GM12878 (cell line): Measurements from ENCODE around the gene IER2. TPM values are rescaled to one million over a fixed set of nuclear protein-coding genes. Genes with fewer than 3 reads are reported as not detected.

Experiments used
- ATAC-seq: fragments of 200-7000 bp; cut with Tn5 transposase; 3 replicates; pipeline ENCODE4 v1.9.1; 2020; ENCODE audit warnings: mild to moderate bottlenecking, moderate library complexity
- BruUV-seq: library from RNA; stranded (reverse); fragments of 400-500 nt; replicated peaks from 2 replicates; lab custom pipeline; 2021; lab: Mats Ljungman, UMichigan
- CTCF ChIA-PET: fragments of 300-600 bp; sonication (Branson Sonifier 250); formaldehyde crosslinking; extraction: SDS; loops from one replicate; lab custom pipeline; 2021; ENCODE audit warnings: inconsistent platforms; lab: Yijun Ruan, JAX
- POLR2A ChIA-PET: fragments of 350-600 bp; formaldehyde crosslinking; extraction: SDS; loops from one replicate; lab custom pipeline; 2021; ENCODE audit warnings: inconsistent platforms; lab: Charles Lee
- RAD21 ChIA-PET: fragments of 300-600 bp; sonication (Branson Sonifier 250); formaldehyde crosslinking; loops from one replicate; lab custom pipeline; 2023; ENCODE audit warnings: antibody characterized with exemption; ENCODE audit not compliant: unreplicated experiment; lab: Charles Lee
- SMC1A ChIA-PET: fragments of 300-600 bp; sonication (Branson Sonifier 250); formaldehyde crosslinking; loops from one replicate; lab custom pipeline; 2023; ENCODE audit not compliant: unreplicated experiment, uncharacterized antibody; lab: Charles Lee
- DNase-seq: peaks from one replicate; pipeline ENCODE4 v3.0.0-alpha.2; 2011; ENCODE audit warnings: low read depth, low spot score
- FAIRE-seq: peaks from 3 replicates; lab custom pipeline; 2011; peaks lifted over from hg19 to GRCh38; lab: Jason Lieb, UNC
- H2AFZ ChIP-seq: 2 replicates; pipeline ENCODE4 v1.6.0; 2011; ENCODE audit warnings: low read depth, low read length, control low read depth; ENCODE audit not compliant: control insufficient read depth
- H3K27ac ChIP-seq: 2 replicates; pipeline ENCODE4 v1.5.1; 2011; ENCODE audit warnings: control low read depth; ENCODE audit not compliant: control insufficient read depth, insufficient read depth
- H3K27me3 ChIP-seq, 2 experiments: replicated peaks in 1 of 2; 2 replicates each; pipeline versions ENCODE4 v1.6.0 to v1.6.1; 2011; ENCODE audit warnings: low read length in 1 of 2; ENCODE audit not compliant: control insufficient read depth in 2 of 2, insufficient read depth in 2 of 2
- H3K36me3 ChIP-seq, 2 experiments: 2 replicates each; pipeline ENCODE4 v1.5.1; 2011; ENCODE audit warnings: low read length in 1 of 2; ENCODE audit not compliant: control insufficient read depth in 2 of 2, insufficient read depth in 2 of 2
- H3K4me1 ChIP-seq: 2 replicates; pipeline ENCODE4 v1.6.1; 2011; ENCODE audit warnings: mild to moderate bottlenecking, low read length, moderate library complexity, mixed read lengths; ENCODE audit not compliant: control insufficient read depth, insufficient read depth
- H3K4me2 ChIP-seq: 2 replicates; pipeline ENCODE4 v1.6.0; 2011; ENCODE audit warnings: control low read depth; ENCODE audit not compliant: control insufficient read depth, insufficient read depth
- H3K4me3 ChIP-seq: fragments of 200-600 bp; sonication (generic); 2 replicates; pipeline ENCODE4 v1.5.1; 2016
- H3K79me2 ChIP-seq: 2 replicates; pipeline ENCODE4 v1.6.0; 2011; ENCODE audit warnings: low read length; ENCODE audit not compliant: control insufficient read depth, insufficient read depth
- H3K9ac ChIP-seq: 2 replicates; pipeline ENCODE4 v1.8.0; 2011; ENCODE audit warnings: low read length, control low read depth, mixed read lengths; ENCODE audit not compliant: control insufficient read depth, insufficient read depth
- H3K9me3 ChIP-seq: replicated peaks from 3 replicates; pipeline ENCODE4 v1.5.1; 2011; ENCODE audit warnings: mild to moderate bottlenecking, low read length; ENCODE audit not compliant: control insufficient read depth, insufficient read depth
- H4K20me1 ChIP-seq: 2 replicates; pipeline ENCODE4 v1.6.0; 2011; ENCODE audit not compliant: control insufficient read depth, insufficient read depth
- EED ChIP-seq: sonication (generic); IDR thresholded peaks from 2 replicates; pipeline ENCODE4 v1.6.1; 2016; ENCODE audit warnings: antibody characterized with exemption, low read depth
- GATAD2B ChIP-seq: fragments of 450-650 bp; conservative IDR thresholded peaks from 2 replicates; pipeline ENCODE4 v1.6.1; 2017; ENCODE audit warnings: low read depth, mild to moderate bottlenecking, moderate library complexity
- KDM1A ChIP-seq: fragments of 200-600 bp; sonication (generic); IDR thresholded peaks from 2 replicates; pipeline ENCODE4 v1.6.1; 2016; ENCODE audit warnings: borderline replicate concordance
- MEF2B ChIP-seq: fragments of 450-650 bp; IDR thresholded peaks from 2 replicates; pipeline ENCODE4 v1.6.1; 2018; ENCODE audit warnings: mild to moderate bottlenecking, moderate library complexity; ENCODE audit not compliant: partially characterized antibody, poor library complexity, severe bottlenecking
- MLLT1 ChIP-seq: fragments of 450-650 bp; IDR thresholded peaks from 2 replicates; pipeline ENCODE4 v1.6.1; 2016; ENCODE audit warnings: mild to moderate bottlenecking
- NFXL1 ChIP-seq: fragments of 450-650 bp; IDR thresholded peaks from 2 replicates; pipeline ENCODE4 v1.6.1; 2017; ENCODE audit warnings: antibody characterized with exemption, mild to moderate bottlenecking, borderline replicate concordance
- RELA ChIP-seq: fragments of 450-650 bp; IDR thresholded peaks from 2 replicates; pipeline ENCODE4 v1.8.0; 2014; ENCODE audit warnings: borderline replicate concordance; ENCODE audit not compliant: partially characterized antibody
- SP1 ChIP-seq: IDR thresholded peaks from one replicate; pipeline ENCODE4 v1.6.1; 2011; ENCODE audit warnings: low read depth, low read length
- SREBF2 ChIP-seq: IDR thresholded peaks from 2 replicates; pipeline ENCODE4 v1.6.1; 2012; ENCODE audit warnings: mild to moderate bottlenecking, low read length
- WGBS: methylation state at CpG from one replicate; pipeline ENCODE4 v1.1.6; 2016; ENCODE audit warnings: low lambda C conversion rate; ENCODE audit not compliant: insufficient replicate concordance, insufficient coverage; ENCODE audit errors: missing lambda C conversion rate; 5-methylcytosine and 5-hydroxymethylcytosine counted together
- in situ Hi-C: fragments of 300-500 bp; cut with MboI; formaldehyde crosslinking; loops from 9 replicates; pipeline ENCODE4 v1.14.3; 2018; ENCODE audit warnings: mixed read lengths
- intact Hi-C: fragments of 100-400 bp; cut with micrococcal nuclease; formaldehyde crosslinking; loops from one replicate; pipeline ENCODE4 v1.14.2; 2022; ENCODE audit not compliant: unreplicated experiment
- polyA plus RNA-seq, 11 experiments: library from polyadenylated mRNA; depleted of rRNA in 4 of 11; unstranded in 6 of 11; stranded (reverse) in 5 of 11; fragments of >200 nt; fragmentation: Nextera tagmentation in 4 of 11; fragmentation: Illumina TruSeq in 1 of 11; extraction: Ambion mirVana in 4 of 11; extraction: Trizol in 1 of 11; gene quantifications; 1 replicate in 1 of 11; 2 replicates in 10 of 11; pipeline versions ENCODE4 v1.2.1 to v1.2.3, GENCODE V29; 2011 to 2016; ENCODE audit warnings: inconsistent platforms in 2 of 11, missing spikeins in 2 of 11, low read depth in 1 of 11
- total RNA-seq, 4 experiments: library from RNA; depleted of rRNA in 3 of 4; stranded (reverse); fragments of >200 nt in 3 of 4; fragmentation: Illumina TruSeq in 1 of 4; extraction: Trizol in 1 of 4; gene quantifications; 2 replicates each; pipeline versions ENCODE4 v1.2.1 to v1.2.3, GENCODE V29; 2013 to 2021
- TF ChIP-seq, protein P1 (sequence below): fragments of 450-650 bp; IDR thresholded peaks from 2 replicates; pipeline ENCODE4 v1.6.1; 2014; ENCODE audit warnings: mild to moderate bottlenecking
- TF ChIP-seq, protein P2 (sequence below): fragments of 450-650 bp; IDR thresholded peaks from 2 replicates; pipeline ENCODE4 v1.6.1; 2016; ENCODE audit warnings: mild to moderate bottlenecking
- TF ChIP-seq, protein P3 (sequence below): fragments of 450-650 bp; conservative IDR thresholded peaks from 2 replicates; pipeline ENCODE4 v1.6.1; 2017; ENCODE audit warnings: mild to moderate bottlenecking, moderate library complexity
- TF ChIP-seq, protein P4 (sequence below): IDR thresholded peaks from 2 replicates; pipeline ENCODE4 v1.6.1; 2012; ENCODE audit warnings: low read depth, low read length, improper control_type of control experiment

The IER2 gene
- total and polyA plus RNA-seq, 10 of the 15 experiments (the other 5 are each of a cell fraction or from before 2014, with no cell fraction given) = 2.8 to 94.5 (median 24.9) TPM

DNA sequence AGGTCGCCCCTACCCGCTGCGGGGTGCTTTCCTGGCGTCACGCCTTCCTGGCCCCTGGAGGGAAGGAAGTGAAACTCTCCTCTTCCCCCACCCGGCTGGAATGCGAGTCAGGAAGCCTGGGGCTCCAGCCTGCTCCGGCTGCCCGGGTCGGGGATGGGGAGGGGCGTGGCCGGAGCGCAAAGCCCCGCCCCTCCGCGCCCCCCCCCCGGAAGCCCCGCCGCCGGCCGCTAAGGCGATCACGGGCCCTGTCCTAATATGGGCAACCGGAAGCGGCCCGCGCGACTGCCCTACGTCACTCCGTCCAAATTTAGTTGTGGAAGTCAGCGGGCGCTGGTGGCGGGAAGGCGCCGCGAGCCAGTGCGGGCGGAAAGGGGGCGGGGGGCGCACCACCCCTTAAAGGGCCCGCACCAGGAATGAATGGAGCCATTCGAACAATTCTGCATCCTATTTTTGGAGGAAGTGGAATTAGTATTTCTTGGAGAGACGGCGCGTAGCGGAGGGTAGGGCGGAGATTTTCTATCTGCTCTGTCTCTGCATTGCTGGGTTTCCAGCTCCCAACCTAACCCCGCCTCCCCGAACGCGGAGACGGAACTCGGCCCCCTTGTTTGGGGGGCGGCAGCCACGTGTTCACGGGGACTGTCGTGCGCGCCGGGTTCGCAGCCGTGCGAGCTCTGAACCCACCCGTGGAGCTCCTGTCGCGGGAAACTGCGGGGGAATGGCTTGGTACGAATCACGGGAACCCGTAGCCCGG is 1.6 kb downstream of the IER2 start (continued):
- TF ChIP-seq RELA (peak; percentile 69), EED (peak; percentile 94), NFXL1 (no peak)

DNA sequence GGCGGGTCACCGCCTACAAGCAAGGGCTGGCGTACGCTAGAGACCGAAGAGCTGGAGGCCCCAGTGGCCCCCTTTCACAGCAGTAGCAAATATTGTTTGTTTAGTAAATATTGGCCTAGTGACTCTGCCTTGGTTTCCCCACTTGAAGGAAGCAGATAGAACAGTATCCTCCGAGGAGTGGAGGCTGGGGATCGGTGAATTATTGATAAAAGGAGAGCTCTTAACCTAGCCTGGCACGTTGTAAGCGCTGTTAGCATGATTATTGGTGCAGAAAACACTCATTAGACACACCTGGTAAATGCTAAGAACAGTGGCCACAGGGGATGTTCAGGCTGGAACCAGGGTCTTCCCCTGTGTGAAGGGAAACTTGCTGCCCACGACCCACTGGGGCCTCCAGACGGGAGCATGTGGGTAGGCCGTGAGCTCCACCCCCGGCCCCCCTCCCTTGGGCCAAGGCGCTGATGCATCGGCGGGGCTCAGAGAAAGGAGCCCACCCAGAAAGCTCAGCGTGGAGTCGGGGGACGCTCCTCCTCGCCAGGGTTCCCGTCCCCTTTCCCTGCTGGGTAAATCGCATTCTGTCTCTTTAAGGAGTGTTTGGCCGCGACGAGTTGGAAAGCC is 2.3 kb downstream of the IER2 start:
- no peaks in the 10 kb centered on the region for H3K27me3 ChIP-seq
- H3K4me2 ChIP-seq = peak overlapping the region; percentile 92
- DNase-seq (no peak), ATAC-seq (peak; percentile 21), FAIRE-seq (peak; percentile 41)
- H3K9me3 ChIP-seq = no peaks in the 10 kb centered on the region
- H3K36me3 ChIP-seq = no peaks in the 10 kb centered on the region; a peak in 2 of 4 replicates
- peak overlapping the region; percentile 90 for H3K9ac ChIP-seq
- H3K4me1 ChIP-seq = peaks cover 21% of the 10 kb centered on the region
- ChIA-PET RAD21 (interaction anchor here (0.6 to 2.2 kb wide), 11 partner anchors 11 to 367 kb away, joined by 3 to 21 read pairs (median 4); partner anchors contain the start of genes NACC1 and TRMT1), SMC1A (interaction anchor here (0.6 to 1.4 kb wide), 8 partner anchors 11 to 1065 kb away, joined by 3 to 5 read pairs (median 4); partner anchors contain the start of gene NACC1), CTCF (interaction anchor here (0.7 to 2.1 kb wide), 13 partner anchors 10 to 188 kb away, joined by 3 to 9 read pairs (median 4); partner anchors contain the start of gene NACC1), POLR2A (interaction anchor here (0.5 to 2.2 kb wide), 14 partner anchors 10 to 709 kb away, joined by 3 to 41 read pairs (median 5); partner anchors contain the start of genes JUNB and NACC1)
- H3K79me2 ChIP-seq = peaks cover 47% of the 10 kb centered on the region
- peak overlapping the region; percentile 8 for H2AFZ ChIP-seq
- BruUV-seq = TSS peak; percentile 59
- intact Hi-C loops = loop anchor here (5.0 to 10.0 kb wide), 3 partner anchors 50 to 852 kb away; partner anchors contain the start of genes LYL1 and RFX1
- under 1% methylated on average over 25 of the region's 25 CpGs for WGBS
- H4K20me1 ChIP-seq = no peaks in the 10 kb centered on the region
- peak overlapping the region; percentile 99 for H3K4me3 ChIP-seq
- in situ Hi-C loops = loop anchor here (10.0 to 25.0 kb wide), 3 partner anchors 692 to 1565 kb away; partner anchors contain the start of genes ACP5 and ZNF627
- peak overlapping the region; percentile 95 for H3K27ac ChIP-seq
- TF ChIP-seq, protein P1, sequence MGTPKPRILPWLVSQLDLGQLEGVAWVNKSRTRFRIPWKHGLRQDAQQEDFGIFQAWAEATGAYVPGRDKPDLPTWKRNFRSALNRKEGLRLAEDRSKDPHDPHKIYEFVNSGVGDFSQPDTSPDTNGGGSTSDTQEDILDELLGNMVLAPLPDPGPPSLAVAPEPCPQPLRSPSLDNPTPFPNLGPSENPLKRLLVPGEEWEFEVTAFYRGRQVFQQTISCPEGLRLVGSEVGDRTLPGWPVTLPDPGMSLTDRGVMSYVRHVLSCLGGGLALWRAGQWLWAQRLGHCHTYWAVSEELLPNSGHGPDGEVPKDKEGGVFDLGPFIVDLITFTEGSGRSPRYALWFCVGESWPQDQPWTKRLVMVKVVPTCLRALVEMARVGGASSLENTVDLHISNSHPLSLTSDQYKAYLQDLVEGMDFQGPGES = 0 out of 2 replicates have a peak, but pooled peaks have one; percentile 2
- TF ChIP-seq MEF2B (peak; percentile 62), MLLT1 (peak; percentile 73; the same call in 1 of the 2 replicates), GATAD2B (0 out of 2 replicates have a peak, but pooled peaks have one; percentile 45), SP1 (peak; percentile 76), SREBF2 (no peak), KDM1A (no peak)
- TF ChIP-seq, protein P2, sequence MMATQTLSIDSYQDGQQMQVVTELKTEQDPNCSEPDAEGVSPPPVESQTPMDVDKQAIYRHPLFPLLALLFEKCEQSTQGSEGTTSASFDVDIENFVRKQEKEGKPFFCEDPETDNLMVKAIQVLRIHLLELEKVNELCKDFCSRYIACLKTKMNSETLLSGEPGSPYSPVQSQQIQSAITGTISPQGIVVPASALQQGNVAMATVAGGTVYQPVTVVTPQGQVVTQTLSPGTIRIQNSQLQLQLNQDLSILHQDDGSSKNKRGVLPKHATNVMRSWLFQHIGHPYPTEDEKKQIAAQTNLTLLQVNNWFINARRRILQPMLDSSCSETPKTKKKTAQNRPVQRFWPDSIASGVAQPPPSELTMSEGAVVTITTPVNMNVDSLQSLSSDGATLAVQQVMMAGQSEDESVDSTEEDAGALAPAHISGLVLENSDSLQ = no peak
- TF ChIP-seq, protein P3, sequence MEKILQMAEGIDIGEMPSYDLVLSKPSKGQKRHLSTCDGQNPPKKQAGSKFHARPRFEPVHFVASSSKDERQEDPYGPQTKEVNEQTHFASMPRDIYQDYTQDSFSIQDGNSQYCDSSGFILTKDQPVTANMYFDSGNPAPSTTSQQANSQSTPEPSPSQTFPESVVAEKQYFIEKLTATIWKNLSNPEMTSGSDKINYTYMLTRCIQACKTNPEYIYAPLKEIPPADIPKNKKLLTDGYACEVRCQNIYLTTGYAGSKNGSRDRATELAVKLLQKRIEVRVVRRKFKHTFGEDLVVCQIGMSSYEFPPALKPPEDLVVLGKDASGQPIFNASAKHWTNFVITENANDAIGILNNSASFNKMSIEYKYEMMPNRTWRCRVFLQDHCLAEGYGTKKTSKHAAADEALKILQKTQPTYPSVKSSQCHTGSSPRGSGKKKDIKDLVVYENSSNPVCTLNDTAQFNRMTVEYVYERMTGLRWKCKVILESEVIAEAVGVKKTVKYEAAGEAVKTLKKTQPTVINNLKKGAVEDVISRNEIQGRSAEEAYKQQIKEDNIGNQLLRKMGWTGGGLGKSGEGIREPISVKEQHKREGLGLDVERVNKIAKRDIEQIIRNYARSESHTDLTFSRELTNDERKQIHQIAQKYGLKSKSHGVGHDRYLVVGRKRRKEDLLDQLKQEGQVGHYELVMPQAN = 0 out of 2 replicates have a peak, but pooled peaks have one; percentile 33
- TF ChIP-seq, protein P4, sequence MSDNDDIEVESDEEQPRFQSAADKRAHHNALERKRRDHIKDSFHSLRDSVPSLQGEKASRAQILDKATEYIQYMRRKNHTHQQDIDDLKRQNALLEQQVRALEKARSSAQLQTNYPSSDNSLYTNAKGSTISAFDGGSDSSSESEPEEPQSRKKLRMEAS = no peak
